DMS114 treated with DMSO at 0.1 percent for 48 hours (cell line): ENCODE data around the gene FOXP4.

Experiments used
- DNase-seq: peaks from one replicate; lab custom pipeline; 2025; ENCODE audit not compliant: unreplicated experiment; lab: John Stamatoyannopoulos, UW

Gene FOXP4

DNA sequence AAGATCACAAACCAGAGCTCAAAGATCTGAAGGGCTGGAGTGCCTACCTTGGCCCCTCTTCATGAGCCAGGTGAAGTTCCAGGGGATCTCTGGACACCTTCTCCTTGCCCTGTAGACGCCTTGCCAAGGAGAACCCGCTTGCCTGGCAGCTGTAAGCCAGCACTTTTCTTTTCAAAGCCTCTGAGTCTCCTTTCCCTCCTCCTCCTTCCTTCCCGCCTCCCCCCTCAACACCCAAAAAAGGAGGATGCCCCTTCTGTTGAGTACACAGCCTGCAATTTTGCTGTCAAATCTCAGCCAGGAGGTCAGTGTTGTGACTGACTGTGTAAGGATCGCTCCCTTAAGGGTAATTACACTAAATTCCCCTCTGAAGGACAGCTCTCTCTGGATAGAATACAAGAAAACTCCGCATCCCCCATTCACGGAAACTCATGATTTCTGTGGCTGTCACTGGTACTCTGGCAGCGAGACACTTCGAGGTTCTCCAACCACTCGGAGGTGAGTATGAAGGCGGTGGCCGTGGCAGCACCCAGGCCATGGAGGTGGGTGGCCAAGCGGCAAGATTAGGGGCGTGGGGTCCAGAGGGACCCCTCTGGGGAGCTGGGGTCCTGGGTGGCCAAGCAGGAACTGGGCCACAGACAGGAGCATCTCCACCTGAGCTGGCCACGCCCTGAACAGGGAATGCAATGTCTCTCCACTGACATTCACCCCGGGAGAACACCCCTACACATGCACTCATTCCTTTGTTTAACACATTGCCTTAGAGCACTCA, 23.2 kb upstream of the FOXP4 start:
- DNase-seq = no peak

DNA sequence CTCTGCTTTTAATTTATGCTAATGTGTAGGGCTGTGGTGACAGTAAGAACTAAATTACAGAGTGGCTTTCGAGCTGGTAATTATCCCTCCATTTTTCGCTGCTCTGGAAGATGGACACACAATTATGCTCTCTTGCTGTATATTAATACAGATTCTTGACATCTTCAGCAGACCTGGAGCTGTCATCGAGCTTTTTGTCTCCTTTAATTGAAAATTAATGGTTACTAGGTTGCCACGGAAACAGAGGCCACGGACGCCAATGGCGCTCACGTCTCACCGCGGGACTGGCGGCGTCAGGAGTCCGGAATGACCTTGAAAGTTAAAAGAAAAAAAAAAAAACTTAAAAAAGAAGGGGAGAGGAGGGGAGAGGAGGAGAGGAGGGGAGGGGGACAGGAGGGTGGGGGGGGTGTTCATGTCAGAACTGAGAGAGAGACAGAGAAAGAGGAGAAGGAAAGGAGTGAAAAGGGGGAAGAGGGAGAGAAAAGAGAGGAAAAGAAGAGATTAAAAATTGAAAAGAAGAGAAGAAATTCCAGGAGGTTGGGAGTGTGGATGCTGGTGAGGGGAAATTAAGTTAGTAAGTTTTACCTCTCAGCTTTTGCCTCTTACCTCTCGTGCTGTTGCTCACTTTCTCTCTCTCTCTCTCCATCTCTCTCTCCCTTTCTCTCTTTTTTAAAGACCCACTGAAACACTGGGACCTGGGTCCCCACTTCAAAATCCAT, 22.1 kb upstream of the FOXP4 start:
- DNase-seq = no peak

GRCh38 chr6:41524634-41525011, 21.6 kb upstream of the FOXP4 start:
- no peak for DNase-seq

DNA sequence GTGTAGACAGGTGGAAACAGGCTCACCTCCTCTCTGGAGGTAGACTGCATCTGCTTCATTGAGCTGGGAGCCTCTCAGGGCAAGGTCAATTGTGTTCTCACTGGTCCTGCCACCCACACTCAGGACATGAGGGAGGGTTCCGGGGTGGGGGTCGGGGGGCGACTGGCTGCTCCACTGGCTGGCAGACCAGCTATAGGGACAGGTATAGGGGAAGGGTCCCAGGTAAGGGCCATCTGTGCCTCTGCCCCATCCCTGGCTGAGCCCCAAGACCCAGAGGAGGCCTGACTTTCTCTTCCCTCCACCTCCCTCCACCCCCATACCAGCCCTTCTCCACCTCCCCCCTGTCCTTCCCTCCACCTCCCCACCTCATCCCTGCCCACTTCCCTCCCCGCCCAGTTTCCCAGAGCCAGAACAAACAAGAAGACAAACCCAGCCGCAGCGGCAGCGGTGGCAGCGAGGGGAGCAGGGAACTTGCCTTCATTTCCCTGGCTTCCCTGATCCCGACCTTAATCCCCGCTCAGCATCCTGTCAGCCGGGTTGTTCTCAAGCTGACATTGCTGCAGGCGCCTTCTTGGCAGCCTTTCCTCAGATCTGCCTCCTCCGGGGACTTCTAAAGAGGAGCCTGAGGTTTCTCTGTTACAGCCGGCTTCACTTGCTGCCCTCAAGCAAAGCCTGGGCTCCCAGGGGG, 18.3 kb upstream of the FOXP4 start:
- DNase-seq = no peak

DNA sequence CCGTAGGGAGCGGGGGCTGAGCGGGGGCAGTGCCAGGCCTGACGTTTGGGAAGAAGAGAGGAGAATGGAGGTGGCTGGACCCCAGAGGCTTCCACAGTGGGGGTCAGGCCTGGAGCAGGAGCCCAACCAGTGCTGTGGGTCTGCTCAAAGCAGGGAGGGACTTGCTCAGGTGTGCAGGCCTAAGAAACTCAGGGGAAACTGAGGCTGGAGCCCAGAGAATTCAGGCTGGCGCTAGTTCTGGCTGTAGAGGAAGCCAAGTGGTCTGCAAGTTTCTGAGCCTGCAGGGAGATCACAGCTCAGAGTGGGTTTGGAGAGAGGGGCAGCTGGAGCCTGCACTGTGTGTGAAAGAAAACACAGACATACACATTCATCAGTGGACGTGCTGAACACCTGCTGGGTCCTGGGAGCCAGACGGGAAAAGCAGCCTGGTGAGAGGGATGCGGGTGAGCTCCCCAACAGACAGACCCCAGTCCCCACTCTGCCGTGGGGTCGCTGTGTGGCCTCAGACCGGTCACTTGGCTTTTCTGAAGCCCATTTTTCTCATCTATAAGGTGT, 17.7 kb upstream of the FOXP4 start:
- DNase-seq = no peak

DNA sequence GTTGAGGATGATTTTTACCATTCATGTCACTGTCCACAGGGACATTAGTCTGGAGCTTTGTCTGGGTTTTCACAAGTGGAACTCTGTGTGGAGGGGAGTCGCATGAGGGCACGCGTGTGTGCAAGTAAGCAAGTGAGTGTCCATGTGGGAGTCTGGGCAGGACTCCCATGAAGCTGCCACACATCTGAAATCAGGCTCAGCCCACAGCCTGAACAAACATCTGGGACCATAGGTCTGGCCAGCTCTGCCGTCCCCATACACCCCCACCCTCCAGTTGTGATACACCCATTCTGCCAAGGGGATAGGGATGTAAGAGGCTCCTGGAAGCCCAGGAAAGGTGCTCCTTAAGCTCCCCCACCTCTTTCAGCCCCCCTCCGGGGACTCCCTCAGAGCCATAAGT, 17.1 kb upstream of the FOXP4 start:
- DNase-seq = no peak

- DNase-seq = no peak
These were observed 16.2 kb upstream of the FOXP4 start for GRCh38 chr6:41529970-41530369.

DNA sequence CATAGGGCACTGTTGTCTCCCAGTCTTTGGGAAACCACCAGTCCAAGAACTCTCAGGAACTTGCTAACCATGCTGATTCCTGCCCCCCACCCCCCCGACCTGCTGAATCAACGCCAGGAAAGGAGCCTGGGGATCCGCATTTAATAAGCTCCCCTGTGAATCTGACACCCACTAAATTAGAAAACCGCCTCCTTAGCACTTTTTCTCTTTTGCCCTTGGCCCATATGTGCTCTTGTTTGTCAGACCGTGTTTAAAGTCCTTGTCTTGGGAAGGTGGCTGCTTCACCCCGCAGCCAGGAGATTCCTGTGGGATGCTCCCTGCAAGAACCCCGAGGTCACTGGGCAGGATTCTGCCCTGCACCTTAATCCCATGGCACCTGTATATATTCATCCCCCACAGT, 15.7 kb upstream of the FOXP4 start:
- DNase-seq = no peak

GRCh38 chr6:41531016-41531415, 15.2 kb upstream of the FOXP4 start:
- DNase-seq = no peak

DNA sequence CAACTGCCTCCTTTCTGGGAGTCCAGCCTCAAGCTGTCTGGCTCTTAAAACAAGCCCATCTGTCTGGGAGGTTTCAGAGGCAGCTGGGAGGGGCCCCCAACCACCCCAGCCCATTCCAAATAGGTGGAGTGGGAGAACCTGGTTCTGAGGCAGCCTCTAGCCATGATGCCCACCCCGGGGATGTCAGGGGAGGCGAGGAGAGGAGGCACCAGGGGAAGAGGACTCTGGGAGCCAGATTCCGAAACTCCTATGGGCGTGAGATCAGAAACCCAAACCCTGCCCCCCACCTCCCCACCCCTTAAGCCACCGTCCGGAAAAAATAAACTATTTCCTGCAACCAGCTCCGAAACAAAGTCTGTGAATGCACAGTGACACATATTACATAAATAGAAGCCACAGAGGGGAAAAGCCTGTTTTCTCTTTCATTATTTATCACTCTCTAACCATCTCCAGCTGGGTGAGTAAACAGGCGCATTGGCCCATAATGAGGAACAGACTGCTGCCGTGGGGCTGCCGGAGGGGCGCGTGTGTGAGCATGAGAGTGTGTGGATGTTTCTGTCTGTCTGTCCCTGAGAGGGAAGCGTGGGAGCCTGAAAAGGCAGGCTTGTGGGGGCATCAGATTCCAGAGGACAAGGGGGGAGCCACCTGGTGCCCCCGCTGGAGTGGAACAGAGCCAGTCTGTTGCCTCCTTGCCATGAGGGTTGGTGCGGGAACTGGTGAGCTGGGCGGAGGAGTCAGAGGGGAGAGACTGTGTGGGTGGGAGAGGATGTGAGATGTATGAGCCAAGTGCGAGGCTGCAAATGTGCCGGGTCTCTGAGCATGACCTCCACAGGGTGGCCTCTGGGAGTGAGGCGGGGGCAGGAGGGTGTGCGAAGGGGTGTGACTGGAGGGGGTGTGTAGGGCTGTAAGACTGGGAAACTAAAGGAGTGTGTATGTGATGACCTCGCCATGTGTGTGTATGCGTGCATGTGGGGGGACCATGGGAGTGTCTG, 14.3 kb upstream of the FOXP4 start:
- no peak for DNase-seq

GRCh38 chr6:41535766-41536165, 10.4 kb upstream of the FOXP4 start:
- DNase-seq = no peak

- DNase-seq = no peak
These were observed 9.1 kb upstream of the FOXP4 start for GRCh38 chr6:41536795-41537758.

DNA sequence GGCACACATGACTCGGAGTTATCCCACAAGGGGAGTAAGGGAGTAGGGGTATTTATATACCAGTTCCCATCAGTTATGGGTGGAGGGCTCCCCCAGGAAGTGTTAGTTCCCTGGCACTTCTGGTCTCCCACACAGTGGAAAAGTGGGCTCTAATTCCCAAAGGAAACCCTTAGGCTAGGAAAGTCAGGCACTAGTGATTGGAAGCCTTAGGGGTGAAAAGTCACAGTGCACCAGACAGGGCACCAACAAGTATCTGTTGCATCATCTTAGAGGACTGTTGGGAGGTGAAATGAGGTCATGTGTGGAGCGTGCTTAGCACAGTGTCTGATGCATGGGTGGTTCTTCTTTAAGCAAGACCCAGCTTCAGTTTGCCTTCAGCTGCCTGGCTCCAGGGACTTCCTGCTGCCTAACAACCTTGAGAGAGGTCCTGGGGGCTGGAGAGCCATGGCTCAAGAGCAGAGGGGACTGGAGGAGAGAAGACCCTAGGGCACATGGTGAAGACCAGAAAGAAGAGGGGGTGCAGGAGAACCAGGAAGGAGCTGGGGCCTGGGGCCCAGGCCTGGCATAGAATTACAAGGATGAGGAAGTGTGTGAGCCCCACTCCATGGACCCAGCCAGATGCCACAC, 7.5 kb upstream of the FOXP4 start:
- DNase-seq = no peak

GRCh38 chr6:41539204-41539603, 7.0 kb upstream of the FOXP4 start:
- no peak for DNase-seq

- DNase-seq = no peak
These were observed 4.8 kb upstream of the FOXP4 start for GRCh38 chr6:41541364-41541763.

DNA sequence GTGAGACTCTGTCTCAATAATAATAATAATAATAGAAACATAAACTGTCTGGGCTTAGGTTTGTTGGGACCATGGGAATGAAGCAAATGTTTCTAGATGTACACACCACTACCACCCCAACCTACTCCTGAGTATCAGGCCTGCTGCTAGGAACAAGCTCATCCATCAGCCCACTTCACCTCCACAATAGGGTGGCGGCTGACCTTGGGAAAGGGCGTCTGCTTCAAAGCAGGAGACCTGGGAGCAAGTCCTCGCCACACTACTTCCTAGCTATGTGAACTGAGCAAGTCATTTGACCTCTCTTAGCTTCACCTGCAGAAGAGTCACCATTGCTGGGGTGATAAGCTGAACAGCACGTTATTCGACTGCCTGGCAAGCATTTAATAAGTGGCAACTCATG, 3.1 kb upstream of the FOXP4 start:
- DNase-seq = no peak

DNA sequence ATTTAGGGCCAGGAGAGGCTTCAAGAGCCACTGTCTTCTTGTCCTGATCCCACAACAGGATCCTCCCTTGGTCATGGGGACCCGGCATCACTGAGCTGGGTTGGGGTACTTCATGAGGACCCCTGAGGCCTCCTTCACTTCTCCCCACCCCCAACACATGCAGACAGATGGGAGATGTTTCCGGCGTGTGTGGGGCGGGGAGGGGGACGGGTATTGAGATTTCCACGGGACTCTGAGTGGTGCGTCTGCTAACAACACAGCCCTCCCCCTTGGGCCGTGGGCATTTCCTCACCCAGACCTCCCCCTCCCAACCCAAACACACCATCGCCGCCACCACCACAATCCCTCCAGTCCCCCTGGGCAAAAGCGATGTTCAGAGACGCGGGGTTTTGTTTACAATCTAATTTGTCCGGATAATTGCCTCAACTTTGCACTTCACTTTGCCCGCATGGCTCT, 906 bp upstream of the FOXP4 start:
- no peak for DNase-seq

DNA sequence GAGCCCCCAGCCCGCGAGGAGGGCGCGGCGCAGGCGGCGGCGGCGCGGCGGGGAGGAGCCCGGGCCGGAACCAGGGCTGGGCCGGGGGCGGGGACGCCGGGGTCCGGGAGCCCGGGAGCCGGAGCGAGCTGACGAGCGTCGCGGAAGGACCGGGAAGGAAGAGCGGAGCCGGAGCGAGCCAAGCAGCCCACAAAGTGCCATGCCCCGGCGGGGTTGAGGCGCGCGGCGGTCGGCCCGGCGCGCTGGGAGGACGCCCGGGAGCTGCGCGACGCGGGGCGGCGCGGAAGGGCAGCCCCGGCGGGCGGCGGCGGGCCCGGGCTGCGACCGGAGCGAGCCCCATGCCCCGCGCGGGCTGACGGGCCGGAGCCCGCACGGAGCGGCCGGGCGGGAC, 289 bp downstream of the FOXP4 start:
- DNase-seq = no peak
